GM12891 (cell line): ENCODE results near the gene MAP3K1.

Experiments
- POLR2A ChIP-seq: IDR thresholded peaks from 2 replicates; pipeline ENCODE4 v1.6.1; 2011; ENCODE audit warnings: low read depth, low read length, control low read depth
- POLR2AphosphoS5 ChIP-seq: IDR thresholded peaks from 2 replicates; pipeline ENCODE4 v1.6.1; 2011; ENCODE audit warnings: low read depth, low read length, control low read depth
- POU2F2 ChIP-seq: IDR thresholded peaks from 2 replicates; pipeline ENCODE4 v1.6.1; 2011; ENCODE audit warnings: low read depth, mild to moderate bottlenecking, control low read depth, low read length, moderate library complexity
- SPI1 ChIP-seq: IDR thresholded peaks from 2 replicates; pipeline ENCODE4 v1.6.1; 2011; ENCODE audit warnings: low read depth, low read length, control low read depth
- TAF1 ChIP-seq: IDR thresholded peaks from 2 replicates; pipeline ENCODE4 v1.6.1; 2011; ENCODE audit warnings: low read depth, low read length, control low read depth

- TF ChIP-seq TAF1 (no peak), POLR2A (no peak), POLR2AphosphoS5 (no peak), SPI1 (no peak), POU2F2 (no peak)
These were observed 11.5 kb upstream of the MAP3K1 start for GRCh38 chr5:56803894-56804293.
